HEK293 (cell line): ENCODE data around the gene RTKN.

Experiments used
- CTCF ChIA-PET: fragments of 350-600 bp; formaldehyde crosslinking; extraction: SDS; loops from one replicate; lab custom pipeline; 2021; ENCODE audit warnings: antibody characterized with exemption; lab: Yijun Ruan, JAX
- POLR2A ChIA-PET: fragments of 300-600 bp; formaldehyde crosslinking; extraction: SDS; loops from one replicate; lab custom pipeline; 2020; ENCODE audit warnings: antibody characterized with exemption, inconsistent platforms; lab: Yijun Ruan, JAX
- H3K27ac ChIP-seq: fragments of 200-500 bp; sonication (Bioruptor generic); 2 replicates; pipeline ENCODE4 v1.5.1; 2014; ENCODE audit warnings: low read depth, low read length, control low read depth, inconsistent platforms; ENCODE audit errors: extremely low read depth
- H3K36me3 ChIP-seq, 2 experiments: fragments of 200-500 bp in 1 of 2; sonication (Bioruptor generic) in 1 of 2; 1 replicate in 1 of 2; 2 replicates in 1 of 2; pipeline ENCODE4 v1.5.1; 2014 to 2017; ENCODE audit warnings: inconsistent platforms in 2 of 2, low read length in 2 of 2; ENCODE audit not compliant: control insufficient read depth in 2 of 2, insufficient read depth in 1 of 2
- H3K4me1 ChIP-seq: fragments of 200-500 bp; sonication (Bioruptor generic); 2 replicates; pipeline ENCODE4 v1.5.1; 2014; ENCODE audit warnings: mild to moderate bottlenecking, low read length, inconsistent platforms; ENCODE audit not compliant: control insufficient read depth, insufficient read depth
- H3K4me3 ChIP-seq: 2 replicates; pipeline ENCODE4 v1.5.1; 2011; ENCODE audit warnings: low read depth, mild to moderate bottlenecking, control low read depth, low read length, moderate library complexity
- H3K9me3 ChIP-seq: fragments of 200-500 bp; sonication (Bioruptor generic); 2 replicates; pipeline ENCODE4 v1.5.1; 2014; ENCODE audit warnings: low read depth, low read length, inconsistent platforms; ENCODE audit not compliant: control insufficient read depth, insufficient read depth
- BCL11B ChIP-seq: fragments of 450-650 bp; formaldehyde crosslinking; IDR thresholded peaks from 2 replicates; pipeline ENCODE4 v1.5.1; 2016; ENCODE audit warnings: low read depth, missing biosample characterization, missing genetic modification characterization
- PRDM1 ChIP-seq: fragments of 450-650 bp; formaldehyde crosslinking; IDR thresholded peaks from 2 replicates; pipeline ENCODE4; 2016; ENCODE audit warnings: missing biosample characterization, missing genetic modification characterization
- ZEB2 ChIP-seq: fragments of 450-650 bp; formaldehyde crosslinking; IDR thresholded peaks from 2 replicates; pipeline ENCODE4 v1.5.1; 2016; ENCODE audit warnings: missing biosample characterization, missing genetic modification characterization
- ZFHX2 ChIP-seq: fragments of 450-650 bp; formaldehyde crosslinking; conservative IDR thresholded peaks from 2 replicates; pipeline ENCODE4 v1.5.1; 2016; ENCODE audit warnings: missing biosample characterization, missing genetic modification characterization
- ZNF157 ChIP-seq: fragments of 450-650 bp; formaldehyde crosslinking; IDR thresholded peaks from 2 replicates; pipeline ENCODE4 v1.5.1; 2016; ENCODE audit warnings: missing biosample characterization, missing genetic modification characterization
- ZNF292 ChIP-seq: fragments of 450-650 bp; formaldehyde crosslinking; IDR thresholded peaks from 2 replicates; pipeline ENCODE4 v1.5.1; 2016; ENCODE audit warnings: low read depth, missing biosample characterization, missing genetic modification characterization, borderline replicate concordance
- ZNF514 ChIP-seq: fragments of 450-650 bp; formaldehyde crosslinking; IDR thresholded peaks from 2 replicates; pipeline ENCODE4 v1.5.1; 2016; ENCODE audit warnings: missing biosample characterization, missing genetic modification characterization
- TF ChIP-seq, protein P1 (sequence below): fragments of 450-650 bp; formaldehyde crosslinking; conservative IDR thresholded peaks from 2 replicates; pipeline ENCODE4 v1.5.1; 2016; ENCODE audit warnings: low read depth, missing biosample characterization, missing genetic modification characterization
- TF ChIP-seq, protein P2 (sequence below): fragments of 450-650 bp; formaldehyde crosslinking; IDR thresholded peaks from 2 replicates; pipeline ENCODE4 v1.5.1; 2016; ENCODE audit warnings: missing biosample characterization, missing genetic modification characterization
- TF ChIP-seq, protein P3 (sequence below): fragments of 450-650 bp; formaldehyde crosslinking; IDR thresholded peaks from 2 replicates; pipeline ENCODE4 v1.5.1; 2016; ENCODE audit warnings: missing biosample characterization, missing genetic modification characterization
- TF ChIP-seq, protein P4 (sequence below): fragments of 450-650 bp; formaldehyde crosslinking; IDR thresholded peaks from 2 replicates; pipeline ENCODE4 v1.5.0; 2017; ENCODE audit warnings: missing biosample characterization, missing genetic modification characterization, borderline replicate concordance

The RTKN gene

DNA sequence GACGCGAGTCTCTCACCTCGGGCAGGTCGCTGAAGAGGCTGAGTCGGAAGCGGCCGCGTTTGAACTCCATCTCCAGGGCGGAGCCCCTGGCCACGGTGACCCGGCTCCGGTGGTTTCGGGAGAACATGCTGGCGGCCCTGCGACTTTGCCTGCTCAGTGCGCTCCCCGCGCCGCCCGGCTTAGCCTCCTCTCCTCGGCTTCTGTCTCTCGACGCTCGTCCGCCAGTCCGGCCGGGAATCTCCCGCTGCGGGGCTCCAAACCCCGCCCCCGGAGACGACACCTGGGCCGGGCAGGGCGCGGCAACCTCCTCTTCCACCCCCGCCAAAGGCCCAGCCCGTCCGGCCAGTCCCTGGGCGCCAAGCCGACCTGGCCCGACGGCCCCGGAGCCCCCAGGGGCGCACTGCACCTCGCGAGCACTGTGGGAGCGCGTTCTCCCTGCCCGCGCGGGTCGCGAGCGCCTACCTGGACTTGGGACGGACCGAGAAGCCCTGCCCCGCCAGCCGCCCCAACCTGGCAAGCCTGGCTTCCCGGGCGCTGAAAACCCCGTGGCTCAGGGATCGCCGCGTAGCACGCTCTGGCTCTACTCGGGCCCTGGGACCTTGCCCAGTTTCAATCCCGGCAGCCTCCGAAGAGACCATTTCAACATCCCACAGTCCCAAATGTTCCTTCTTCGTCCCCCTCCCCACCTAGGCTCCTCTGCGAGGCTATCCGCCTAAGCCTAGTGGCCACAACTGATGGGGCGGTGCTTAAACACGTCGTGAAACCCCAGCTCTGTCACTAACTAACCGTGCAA is at the start of gene RTKN (continued):
- TF ChIP-seq, protein P1, sequence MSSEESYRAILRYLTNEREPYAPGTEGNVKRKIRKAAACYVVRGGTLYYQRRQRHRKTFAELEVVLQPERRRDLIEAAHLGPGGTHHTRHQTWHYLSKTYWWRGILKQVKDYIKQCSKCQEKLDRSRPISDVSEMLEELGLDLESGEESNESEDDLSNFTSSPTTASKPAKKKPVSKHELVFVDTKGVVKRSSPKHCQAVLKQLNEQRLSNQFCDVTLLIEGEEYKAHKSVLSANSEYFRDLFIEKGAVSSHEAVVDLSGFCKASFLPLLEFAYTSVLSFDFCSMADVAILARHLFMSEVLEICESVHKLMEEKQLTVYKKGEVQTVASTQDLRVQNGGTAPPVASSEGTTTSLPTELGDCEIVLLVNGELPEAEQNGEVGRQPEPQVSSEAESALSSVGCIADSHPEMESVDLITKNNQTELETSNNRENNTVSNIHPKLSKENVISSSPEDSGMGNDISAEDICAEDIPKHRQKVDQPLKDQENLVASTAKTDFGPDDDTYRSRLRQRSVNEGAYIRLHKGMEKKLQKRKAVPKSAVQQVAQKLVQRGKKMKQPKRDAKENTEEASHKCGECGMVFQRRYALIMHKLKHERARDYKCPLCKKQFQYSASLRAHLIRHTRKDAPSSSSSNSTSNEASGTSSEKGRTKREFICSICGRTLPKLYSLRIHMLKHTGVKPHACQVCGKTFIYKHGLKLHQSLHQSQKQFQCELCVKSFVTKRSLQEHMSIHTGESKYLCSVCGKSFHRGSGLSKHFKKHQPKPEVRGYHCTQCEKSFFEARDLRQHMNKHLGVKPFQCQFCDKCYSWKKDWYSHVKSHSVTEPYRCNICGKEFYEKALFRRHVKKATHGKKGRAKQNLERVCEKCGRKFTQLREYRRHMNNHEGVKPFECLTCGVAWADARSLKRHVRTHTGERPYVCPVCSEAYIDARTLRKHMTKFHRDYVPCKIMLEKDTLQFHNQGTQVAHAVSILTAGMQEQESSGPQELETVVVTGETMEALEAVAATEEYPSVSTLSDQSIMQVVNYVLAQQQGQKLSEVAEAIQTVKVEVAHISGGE (tag by site-specific recombination), result peak; percentile 27; the same call in 1 of the 2 replicates
- TF ChIP-seq, protein P2, sequence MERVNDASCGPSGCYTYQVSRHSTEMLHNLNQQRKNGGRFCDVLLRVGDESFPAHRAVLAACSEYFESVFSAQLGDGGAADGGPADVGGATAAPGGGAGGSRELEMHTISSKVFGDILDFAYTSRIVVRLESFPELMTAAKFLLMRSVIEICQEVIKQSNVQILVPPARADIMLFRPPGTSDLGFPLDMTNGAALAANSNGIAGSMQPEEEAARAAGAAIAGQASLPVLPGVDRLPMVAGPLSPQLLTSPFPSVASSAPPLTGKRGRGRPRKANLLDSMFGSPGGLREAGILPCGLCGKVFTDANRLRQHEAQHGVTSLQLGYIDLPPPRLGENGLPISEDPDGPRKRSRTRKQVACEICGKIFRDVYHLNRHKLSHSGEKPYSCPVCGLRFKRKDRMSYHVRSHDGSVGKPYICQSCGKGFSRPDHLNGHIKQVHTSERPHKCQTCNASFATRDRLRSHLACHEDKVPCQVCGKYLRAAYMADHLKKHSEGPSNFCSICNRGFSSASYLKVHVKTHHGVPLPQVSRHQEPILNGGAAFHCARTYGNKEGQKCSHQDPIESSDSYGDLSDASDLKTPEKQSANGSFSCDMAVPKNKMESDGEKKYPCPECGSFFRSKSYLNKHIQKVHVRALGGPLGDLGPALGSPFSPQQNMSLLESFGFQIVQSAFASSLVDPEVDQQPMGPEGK, result peak; percentile 79
- TF ChIP-seq ZNF514 (tag by site-specific recombination), result no peak
- peak; percentile 76 for TF ChIP-seq ZFHX2 (tag by site-specific recombination)

DNA sequence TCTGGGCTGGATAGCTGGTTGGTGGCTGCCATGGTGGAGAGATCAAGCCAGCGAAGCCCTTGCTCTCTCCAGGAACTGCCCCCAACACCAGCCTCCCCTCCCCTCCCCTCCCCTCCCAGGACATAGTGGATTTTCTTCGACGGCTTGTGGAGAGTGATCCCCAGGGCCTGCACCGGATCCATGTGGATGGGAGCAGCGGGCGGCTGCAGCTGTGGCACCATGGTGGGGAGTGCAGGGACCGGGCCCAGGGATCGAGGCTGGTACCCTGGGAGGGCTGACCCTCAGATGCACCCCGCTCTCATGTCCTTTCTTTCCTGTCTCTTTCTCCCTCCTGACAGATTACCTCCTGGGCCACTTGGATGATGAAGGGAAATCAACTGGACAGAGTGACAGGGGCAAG is 48.2 kb upstream of the RTKN start:
- Histone ChIP-seq H3K9me3 (no peaks in the 10 kb centered on the region), H3K4me1 (no peaks in the 10 kb centered on the region), H3K36me3 (peaks cover 17 to 75% of the 10 kb centered on the region in 2 experiments; a peak in 2 of 3 replicates), H3K4me3 (no peak overlapping the region), H3K27ac (no peak overlapping the region)
- ChIA-PET POLR2A (interaction anchor here (1.5 kb wide), 1 partner anchor 50 kb away, joined by 3 read pairs; no protein-coding TSS in a partner anchor), CTCF (interaction anchor here (0.8 to 1.5 kb wide), 3 partner anchors 14 to 665 kb away, joined by 3 read pairs; no protein-coding TSS in a partner anchor)
- no peak for TF ChIP-seq BCL11B (tag by site-specific recombination)
- TF ChIP-seq, protein P2, result no peak
- no peak for TF ChIP-seq ZEB2 (tag by site-specific recombination)
- no peak for TF ChIP-seq PRDM1 (tag by site-specific recombination)
- TF ChIP-seq ZNF292 (tag by site-specific recombination), result no peak
- no peak for TF ChIP-seq ZNF157 (tag by site-specific recombination)
- TF ChIP-seq, protein P3, sequence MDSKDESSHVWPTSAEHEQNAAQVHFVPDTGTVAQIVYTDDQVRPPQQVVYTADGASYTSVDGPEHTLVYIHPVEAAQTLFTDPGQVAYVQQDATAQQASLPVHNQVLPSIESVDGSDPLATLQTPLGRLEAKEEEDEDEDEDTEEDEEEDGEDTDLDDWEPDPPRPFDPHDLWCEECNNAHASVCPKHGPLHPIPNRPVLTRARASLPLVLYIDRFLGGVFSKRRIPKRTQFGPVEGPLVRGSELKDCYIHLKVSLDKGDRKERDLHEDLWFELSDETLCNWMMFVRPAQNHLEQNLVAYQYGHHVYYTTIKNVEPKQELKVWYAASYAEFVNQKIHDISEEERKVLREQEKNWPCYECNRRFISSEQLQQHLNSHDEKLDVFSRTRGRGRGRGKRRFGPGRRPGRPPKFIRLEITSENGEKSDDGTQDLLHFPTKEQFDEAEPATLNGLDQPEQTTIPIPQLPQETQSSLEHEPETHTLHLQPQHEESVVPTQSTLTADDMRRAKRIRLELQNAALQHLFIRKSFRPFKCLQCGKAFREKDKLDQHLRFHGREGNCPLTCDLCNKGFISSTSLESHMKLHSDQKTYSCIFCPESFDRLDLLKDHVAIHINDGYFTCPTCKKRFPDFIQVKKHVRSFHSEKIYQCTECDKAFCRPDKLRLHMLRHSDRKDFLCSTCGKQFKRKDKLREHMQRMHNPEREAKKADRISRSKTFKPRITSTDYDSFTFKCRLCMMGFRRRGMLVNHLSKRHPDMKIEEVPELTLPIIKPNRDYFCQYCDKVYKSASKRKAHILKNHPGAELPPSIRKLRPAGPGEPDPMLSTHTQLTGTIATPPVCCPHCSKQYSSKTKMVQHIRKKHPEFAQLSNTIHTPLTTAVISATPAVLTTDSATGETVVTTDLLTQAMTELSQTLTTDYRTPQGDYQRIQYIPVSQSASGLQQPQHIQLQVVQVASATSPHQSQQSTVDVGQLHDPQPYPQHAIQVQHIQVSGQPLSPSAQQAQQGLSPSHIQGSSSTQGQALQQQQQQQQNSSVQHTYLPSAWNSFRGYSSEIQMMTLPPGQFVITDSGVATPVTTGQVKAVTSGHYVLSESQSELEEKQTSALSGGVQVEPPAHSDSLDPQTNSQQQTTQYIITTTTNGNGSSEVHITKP (tag by site-specific recombination), result no peak
- TF ChIP-seq, protein P4, sequence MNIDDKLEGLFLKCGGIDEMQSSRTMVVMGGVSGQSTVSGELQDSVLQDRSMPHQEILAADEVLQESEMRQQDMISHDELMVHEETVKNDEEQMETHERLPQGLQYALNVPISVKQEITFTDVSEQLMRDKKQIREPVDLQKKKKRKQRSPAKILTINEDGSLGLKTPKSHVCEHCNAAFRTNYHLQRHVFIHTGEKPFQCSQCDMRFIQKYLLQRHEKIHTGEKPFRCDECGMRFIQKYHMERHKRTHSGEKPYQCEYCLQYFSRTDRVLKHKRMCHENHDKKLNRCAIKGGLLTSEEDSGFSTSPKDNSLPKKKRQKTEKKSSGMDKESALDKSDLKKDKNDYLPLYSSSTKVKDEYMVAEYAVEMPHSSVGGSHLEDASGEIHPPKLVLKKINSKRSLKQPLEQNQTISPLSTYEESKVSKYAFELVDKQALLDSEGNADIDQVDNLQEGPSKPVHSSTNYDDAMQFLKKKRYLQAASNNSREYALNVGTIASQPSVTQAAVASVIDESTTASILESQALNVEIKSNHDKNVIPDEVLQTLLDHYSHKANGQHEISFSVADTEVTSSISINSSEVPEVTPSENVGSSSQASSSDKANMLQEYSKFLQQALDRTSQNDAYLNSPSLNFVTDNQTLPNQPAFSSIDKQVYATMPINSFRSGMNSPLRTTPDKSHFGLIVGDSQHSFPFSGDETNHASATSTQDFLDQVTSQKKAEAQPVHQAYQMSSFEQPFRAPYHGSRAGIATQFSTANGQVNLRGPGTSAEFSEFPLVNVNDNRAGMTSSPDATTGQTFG (tag by site-specific recombination), result no peak
